ENCODE results near the gene LRRC8C. TPM values are rescaled to one million over a fixed set of nuclear protein-coding genes. Genes with fewer than 3 reads are reported as not detected.
"Not testable (repeated sequence)": the region's sequence is repeated elsewhere in the genome, so short reads cannot be mapped to it uniquely, and the experiment has no call there.

Gene LRRC8C
- polyA plus RNA-seq, 12 donors: 5.5 to 13.9 (median 9.0) TPM; not detected in 1

DNA sequence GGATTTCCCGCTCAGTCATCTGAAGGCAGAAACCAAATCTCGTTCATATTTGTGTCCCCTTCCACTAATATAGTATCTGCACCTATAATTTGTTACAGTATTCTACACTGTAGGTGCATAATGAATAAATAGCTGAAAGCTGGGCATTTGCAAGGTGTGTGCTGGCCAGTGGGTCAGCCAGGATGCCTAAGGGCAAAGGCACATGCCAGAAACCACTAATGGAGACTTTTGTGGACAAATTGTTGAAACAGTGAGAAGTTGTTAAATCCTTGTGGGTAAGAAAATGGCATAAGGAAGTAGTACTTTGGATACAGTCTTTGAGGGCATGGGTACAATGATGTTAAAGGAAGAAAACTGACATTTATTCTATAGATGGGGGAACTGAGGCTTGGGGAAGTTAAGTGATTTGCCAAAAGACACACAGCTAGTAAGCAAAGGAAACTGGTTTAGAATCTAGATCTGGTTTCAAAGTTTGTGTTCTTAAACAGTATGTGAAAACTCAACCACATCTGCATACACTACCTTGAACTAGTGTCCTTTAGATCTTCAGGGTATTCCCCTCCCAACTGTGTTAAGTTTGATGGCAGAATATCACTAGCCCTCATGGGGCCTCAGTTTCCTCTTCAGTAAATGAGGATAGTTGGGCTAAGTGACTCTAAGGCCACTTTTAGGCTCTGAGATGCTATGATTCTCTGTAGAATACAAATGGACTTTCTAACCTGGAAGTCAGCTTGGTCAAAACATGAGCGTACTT lies 26.5 kb upstream of the LRRC8C start:
- no peak for DNase-seq

DNA sequence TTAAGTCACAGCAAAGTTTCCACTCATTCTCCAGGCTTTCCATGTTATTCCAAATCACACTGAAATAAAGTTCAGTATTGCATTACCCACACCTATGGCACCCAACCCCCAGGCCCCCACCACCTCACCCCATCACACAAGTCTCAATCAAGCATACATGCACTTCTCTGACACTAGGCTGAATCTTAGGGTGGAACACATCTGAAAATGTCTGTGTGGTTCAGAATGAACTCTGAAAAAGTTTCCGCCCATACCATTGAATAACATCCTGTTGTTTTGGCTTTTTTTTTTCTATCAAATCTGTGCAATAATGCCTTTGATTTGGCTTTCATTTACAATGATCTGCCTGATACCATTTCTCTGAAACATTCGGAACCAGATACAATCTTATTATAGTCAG lies 25.8 kb upstream of the LRRC8C start:
- no peak for DNase-seq

DNA sequence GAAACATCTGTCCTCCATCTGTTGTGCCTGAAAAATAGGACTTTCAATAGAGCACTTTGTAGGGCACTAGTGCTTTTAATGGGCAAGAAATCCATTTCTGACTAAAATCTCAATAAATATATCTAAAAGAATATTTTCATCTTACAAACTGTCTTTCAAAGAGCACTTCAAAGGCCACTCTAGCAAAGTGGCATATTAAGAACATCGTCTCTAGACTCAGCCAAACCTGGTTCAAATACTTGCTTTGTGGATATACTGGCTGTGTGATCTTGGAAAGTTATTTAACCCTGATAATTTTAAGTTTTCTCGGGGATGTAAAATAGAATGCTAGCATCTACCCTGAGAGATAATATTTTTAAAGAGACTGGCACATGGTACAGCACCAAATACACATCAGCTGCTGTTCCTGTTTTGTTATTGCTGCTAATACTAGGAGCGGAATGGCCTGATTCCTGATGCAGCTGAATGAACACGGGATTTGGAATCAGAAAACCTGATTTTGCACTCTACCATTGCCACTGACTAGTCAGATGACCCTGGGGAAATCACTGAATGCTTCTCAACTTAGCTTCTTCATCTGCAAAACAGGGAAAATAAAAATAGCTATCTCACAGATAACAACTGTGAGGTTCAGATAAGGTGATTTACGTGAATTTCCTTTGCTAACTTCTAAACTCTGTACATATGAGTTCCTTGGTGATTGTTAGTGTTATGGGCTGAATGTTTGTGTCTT lies 25.2 kb upstream of the LRRC8C start:
- DNase-seq: no peak

DNA sequence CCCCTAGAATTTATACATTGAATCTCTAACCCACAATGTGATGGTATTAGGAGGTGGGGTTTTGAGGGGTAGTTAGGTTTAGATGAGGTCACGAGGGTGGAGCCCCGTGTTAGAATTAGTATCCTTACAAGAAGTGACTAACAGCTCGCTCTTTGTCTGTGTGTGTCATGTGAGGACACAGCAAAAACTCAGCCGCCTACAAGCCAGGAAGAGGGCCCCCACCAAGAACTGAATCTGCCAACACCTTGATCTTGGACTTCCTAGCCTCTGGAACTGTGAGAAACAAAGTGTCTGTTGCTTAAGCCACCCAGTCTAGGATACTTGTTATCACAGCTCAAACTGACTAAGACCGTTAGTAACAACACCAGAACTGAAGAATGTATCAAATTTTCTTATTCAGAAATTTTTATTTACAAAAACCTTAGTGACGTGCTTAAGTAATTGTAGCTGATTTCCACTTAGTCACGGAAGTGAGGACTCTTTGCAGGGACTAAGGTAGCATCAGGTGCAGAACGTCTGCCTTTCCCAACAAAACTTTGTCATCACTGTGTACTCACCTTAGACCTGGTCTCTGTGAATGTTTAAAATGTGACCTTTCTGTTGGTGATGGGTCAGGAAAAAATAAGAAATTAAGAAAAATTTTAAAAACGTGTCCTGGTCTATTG lies 24.5 kb upstream of the LRRC8C start:
- DNase-seq: no peak

DNA sequence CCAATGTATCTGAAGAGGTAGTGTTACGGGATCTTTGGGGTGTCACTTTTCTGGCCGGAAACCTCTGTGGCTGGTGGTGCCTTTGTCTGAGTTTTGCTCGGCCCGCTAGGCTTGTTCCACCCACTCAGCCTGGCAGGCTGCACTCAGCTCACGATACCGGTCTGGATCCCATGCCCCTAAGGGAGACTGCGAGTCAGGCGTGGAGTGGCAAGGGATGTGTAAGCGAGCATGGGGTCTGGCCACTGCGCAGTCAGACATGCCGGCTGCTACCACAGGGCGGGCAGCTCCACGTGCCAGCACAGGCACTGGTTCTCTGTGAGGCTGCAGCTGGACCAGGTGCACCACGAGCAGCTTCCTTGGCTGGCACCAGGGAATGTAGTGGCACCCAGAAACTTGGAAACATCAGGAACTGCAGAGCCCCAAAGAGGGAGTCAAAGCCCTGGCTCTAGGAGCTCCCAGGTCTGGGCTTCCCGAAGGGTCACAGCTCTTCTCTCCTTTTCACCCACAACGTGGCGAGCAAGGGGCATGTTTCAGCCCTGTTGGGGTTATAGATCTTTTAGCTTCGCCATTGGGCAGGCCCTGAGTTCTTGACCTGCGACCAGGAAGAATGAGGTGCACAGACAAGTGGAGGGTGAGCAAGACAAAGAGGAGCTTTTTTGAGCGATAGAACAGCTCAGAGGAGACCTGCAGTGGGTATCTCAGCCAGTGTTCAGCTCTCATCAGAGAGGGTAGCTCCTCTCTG lies 23.8 kb upstream of the LRRC8C start:
- no peak for DNase-seq

DNA sequence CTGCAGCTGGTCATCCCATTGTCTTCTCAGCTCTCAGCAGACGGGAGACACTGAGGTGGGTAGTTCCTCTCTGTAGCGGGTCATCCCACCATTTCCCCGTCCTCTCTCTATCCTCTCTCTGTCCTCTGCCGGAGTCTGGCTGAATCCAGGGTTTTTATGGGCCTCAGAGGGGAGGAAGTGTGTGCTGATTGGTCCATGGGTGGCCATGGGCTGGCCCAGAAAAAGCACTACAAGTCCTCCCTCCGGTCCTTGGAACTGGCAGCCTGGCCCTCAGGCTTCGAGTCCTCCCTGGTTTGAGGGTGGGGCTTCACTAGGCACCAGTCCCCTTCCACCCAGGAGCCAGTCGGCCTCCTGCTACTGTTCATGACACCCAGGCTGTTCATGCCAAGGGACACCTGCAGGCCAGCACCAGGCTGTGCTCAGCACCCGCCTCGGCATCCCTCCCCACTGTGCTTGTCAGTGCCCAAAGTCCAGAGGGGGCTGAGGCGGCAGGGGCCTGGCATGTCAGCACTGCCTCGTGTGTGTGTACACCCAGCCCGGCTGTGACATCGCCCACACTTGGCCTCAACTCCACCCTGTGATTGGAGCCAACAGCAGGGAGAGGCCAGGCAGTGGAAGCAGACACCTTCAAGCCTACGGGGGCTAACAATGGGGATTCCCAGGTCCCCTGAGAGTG lies 23.0 kb upstream of the LRRC8C start:
- no peak for DNase-seq

DNA sequence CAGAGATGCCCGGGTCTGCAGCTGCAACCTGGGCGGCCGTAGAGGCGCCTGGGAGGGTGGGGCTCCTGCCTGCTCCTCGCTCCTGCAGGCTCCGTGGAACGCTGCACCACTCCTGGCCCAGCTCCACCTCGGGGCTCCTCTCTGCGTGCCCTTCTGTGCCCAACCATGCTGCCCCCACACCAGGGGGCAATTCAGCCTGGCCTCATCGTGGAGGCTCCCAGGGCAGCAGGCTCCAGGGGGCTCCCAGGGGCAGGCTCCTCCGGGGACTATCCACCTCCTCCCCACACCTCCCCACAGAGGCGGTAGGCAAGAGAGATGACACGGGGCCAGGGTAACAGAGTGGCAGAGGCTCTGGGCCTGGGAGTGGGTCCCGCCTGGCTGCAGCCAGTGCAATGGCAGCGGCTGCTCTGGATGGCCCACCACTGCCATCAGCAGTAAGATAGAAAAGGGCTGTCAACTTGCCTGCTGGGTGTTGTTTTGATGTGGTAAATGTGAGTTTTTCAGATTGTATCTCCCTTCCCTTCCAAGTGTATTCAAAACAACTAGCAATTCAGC lies 22.4 kb upstream of the LRRC8C start:
- DNase-seq: no peak

DNA sequence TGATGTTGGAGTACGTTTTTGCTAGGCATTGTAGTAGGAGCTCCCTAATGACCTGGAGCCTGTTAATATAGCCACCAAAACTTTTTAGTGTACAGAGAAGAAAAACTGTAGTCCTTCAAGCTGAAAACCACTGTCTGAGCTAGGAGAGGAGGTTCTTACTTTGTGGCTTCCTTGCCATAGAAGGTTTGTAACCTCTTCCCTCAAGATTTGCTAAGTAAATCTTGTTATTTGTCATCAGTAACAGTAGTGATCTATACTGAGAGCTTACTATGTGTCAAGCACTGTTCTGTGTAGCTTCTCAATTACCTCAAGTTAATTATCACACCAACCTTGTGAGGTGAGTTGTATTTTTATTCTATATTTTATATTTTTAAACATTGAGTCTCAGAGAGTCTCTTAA lies 21.2 kb upstream of the LRRC8C start:
- DNase-seq: no peak

DNA sequence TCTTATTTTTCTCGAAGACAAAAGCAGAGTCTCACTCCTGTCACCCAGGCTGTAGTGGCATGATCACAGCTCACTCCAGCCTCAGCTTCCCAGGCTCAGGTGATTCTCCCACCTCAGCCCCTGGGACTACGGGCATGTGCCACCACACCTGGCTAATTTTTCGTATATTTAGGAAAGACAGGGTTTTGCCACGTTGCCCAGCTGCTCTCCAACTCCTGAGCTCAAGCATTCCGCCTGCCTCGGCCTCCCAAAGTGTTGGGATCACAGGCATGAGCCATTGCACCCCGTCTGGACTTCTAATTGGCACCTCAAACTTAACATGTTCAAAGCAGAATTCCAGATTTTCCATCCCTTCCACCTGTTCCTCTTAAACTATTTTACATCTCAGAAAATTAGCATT lies 19.0 kb upstream of the LRRC8C start:
- no peak for DNase-seq

DNA sequence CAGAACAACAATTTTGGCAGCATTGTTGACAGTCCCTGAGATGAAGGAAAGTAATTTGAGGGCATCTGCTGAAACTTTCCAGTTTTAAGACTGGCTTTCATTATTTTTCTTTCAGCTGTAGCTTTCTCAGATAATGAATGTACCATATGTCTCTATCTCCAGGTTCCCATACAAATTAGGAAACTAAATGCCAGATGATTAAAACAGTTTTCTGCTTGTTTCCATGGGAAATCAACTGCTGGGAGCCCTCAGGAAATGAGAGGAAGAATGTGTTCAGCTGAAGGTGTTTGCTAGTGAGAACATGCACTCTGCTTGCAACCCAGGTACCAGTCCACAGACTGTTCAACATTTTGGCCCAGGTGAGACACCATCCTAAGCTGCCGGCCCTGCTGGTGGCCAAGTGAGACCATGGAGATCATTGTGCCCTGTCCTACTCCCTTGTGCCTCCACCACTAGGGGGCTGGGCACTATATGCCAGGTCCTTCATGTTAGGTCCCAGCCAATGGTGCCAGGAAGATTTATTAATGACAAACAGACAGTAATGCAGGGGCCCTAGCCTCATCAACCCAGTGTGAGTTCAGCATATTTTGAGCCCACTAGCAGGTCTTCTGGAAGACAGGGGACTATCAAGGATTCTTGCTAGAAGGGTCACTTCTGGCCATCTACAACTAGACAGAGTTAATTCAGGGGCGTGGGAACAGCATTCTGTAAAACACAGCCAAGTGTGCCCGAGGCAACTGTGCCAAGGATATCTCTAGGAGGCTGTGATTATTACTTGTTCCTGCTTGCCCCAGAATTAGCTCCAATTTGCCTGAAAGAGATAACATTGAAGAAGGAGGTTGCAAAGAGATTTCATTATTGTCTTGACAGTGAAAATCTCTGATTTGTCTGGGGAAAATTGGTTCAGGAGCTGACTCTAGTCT lies 17.0 kb upstream of the LRRC8C start:
- no peak for DNase-seq

DNA sequence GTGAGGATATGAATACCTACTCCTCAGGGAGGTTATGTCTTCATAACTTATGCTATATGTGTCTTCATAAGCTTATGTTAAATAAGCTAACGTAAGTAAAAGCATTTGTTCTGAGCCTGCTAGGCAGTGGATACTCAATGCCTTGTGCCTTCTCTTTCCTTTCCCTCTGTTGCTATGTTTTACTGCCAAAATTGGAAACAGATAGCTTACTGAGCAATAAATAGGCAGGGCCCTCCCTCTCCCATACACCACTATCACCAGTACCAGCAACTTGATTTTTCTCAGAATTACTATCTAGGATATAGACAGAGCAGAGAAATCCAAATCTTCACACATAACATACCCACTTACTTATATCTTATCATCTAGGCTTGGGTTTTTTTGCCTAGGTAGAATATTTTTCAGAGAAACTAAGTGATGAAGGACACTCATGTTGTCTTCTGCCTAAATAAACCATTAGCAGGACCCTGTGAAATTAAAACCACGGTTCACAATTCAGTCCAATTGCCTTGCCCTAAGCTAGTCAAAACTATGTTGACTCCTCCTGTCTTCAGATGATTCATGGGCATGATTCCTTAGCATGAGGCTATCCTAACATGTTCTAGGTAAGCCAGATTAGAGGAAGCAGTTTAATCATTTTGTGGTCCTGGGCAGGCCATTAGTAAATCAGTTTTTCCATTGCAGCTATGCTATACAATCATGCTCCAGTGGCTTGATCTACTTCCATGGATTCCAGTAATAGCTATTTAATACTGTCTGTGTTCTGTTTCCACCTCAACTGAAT lies 15.9 kb upstream of the LRRC8C start:
- DNase-seq: no peak

DNA sequence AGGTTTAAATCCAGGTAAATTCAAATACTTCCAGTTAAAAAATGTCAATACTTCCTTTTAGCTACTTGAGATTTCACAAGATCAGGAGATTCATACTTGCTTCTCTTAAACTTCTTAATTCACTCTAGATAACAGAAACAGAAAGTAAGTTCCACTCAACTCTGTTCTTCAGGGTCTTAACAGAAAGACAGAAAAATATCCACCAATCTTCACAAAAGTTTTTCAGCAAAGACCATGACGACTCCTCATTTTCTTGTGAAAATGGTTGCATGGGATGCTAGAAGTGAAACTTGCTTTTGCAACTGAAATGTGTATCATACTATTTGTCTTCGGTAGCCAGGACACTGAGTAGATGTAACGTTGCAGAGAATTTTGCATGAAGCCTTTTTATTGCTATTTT lies 12.3 kb upstream of the LRRC8C start:
- DNase-seq: no peak

DNA sequence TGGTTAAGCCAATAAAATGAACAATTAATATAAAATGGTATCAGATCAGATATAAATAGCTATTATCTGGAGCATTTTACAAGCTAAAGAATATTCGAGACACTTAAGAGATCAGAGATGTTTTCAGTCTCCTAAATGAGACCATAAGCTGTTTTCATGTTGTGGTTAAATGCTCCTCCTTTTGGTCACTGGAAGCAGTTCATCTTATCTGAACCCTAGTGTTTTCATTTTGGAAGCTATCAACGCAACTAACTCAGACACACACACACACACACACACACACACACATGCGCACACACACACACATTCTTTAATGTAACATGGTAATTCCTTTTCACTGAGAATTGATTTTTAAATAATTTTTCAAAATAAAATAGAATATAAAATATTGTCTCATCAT lies 10.0 kb upstream of the LRRC8C start:
- DNase-seq: no peak

DNA sequence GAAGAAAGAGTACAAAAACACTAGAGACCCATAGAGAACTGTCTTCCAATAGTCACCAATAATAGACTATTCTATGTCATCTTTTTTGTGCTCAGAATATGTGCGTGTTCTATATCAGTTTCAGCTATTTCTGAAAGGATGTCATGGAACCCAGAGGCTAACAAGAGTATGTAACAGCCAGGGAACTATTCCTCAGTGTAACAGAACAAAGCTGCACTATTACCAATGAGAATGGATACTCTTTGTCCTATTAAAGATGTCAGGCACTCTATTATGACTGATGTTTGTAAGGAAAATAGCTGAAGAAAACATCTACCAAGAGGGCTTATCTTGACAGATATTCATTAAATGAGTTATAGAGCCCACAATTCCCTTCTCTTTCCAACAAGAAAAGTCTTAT lies 8.6 kb upstream of the LRRC8C start:
- no peak for DNase-seq

DNA sequence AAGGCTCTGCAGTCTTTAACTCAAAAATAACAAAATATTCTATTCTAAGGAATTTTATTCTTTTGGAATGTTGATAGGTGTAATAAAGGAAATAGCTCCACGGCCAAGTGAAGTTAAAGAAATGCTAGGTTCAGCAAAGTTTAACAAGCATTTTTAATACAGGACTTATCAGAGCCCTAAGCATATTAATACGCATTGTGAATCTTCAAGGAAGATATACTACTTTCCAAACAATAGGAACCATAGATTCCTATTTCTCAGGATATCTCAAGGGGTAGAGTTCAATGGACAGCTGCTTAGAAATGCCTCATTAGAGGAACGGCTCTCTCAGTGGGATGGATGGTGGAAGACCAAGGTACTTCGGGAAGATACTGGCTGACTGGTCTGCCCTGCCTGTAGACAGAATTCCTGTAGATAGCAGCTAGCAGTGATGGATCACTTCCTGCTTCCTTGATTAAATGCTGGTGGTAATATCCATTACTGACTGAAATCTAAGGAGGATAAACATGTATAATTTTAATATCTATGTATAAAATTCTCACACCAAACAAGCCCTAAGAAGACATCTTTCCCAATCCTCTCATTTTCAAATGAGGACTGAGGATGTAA lies 8.1 kb upstream of the LRRC8C start:
- DNase-seq: no peak

DNA sequence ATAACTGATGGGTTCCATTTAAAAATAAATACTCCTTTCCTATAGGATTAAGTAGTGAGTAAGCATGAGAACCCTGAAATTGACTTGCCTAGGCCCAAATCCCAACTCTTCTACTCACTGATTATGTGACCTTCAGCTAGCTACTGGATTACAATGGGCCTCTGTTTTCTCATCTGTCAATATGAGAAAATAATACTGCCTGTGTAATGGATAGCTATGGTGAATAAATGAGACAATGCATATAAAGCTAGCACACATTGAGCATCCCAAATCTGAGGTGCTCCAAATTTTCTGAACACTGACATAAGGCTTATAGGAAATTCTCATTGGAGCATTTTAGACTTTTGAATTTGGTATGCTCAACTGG lies 5.3 kb upstream of the LRRC8C start:
- DNase-seq: no peak

DNA sequence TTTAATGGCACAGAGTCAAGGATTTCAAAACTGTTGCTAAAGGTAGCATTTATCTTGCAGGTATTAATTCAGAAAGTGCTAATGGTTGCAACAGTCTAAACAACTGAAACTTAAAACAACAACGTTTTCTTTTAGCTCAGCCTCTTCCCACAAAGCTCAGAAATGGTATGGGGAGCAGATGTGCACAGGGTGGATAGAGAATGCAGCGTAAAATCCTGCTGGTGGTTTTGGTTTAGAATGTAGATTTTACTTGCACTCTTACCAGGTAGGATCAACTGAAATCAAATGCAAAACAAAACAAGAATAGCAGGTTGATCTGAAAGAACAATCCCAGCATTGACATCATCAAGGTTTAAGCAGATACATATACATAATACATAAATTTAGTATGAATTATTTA lies 3.8 kb upstream of the LRRC8C start:
- DNase-seq: no peak

DNA sequence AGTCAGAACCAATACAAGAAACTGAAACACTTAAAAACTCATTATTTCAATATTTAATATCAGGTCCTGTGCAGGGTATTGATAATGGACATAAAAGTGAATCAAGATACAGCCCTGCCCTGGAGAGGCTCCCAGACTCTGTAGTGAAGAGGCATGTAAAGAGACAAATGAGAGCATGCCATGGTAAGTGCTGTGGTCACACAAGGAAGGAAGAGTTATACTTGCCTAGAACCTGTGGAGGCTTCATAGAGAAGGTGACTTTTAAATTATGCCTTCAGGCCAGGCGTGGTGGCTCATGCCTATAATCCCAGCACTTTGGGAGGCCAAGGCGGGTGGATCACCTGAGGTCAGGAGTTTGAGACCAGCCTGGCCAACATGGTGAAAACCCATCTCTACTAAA lies 3.3 kb upstream of the LRRC8C start:
- not testable (repeated sequence) for DNase-seq

DNA sequence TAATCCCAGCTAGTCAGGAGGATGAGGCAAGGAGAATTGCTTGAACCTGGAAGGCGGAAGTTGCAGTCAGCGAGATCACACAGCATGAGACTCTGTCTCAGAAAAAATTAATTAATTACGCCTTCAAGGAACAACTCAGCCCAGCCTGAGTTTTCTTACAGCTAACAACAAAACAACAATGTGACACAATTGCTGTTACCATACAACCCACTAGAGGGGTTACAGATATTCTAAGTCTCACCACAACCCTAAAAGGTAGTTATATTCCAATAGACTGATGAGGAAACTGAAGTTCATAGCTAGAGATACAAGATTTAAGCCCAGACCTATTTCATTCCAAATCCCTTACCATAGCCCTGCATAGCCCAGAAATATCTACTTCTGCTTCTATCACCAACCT lies 2.9 kb upstream of the LRRC8C start:
- no peak for DNase-seq

Measured in muscle of arm (tissue), 12 donors.